ENCODE data around the gene B4GALNT2. TPM values are rescaled to one million over a fixed set of nuclear protein-coding genes. Genes with fewer than 3 reads are reported as not detected.

B4GALNT2 gene
- under 0.01 TPM in 1 of 2 replicates, not detected in the other for total RNA-seq

GRCh38 chr17:49132699-49133364 lies at the start of gene B4GALNT2:
Gene B4GALNT2 (plus strand): TSS chr17:49132769. CDS start chr17:49132793, 24 bp downstream.

GRCh38 chr17:49210158-49211029 lies 77.8 kb downstream of the B4GALNT2 start, which contains the start of the genes ABI3 and GNGT2:
Gene ABI3 (plus strand): TSS chr17:49210707. CDS start chr17:49210725, 18 bp downstream.
Gene GNGT2 (minus strand): TSS chr17:49210574. CDS start chr17:49207422, 3,152 bp downstream.

Other genes with a start within 250 kb of the B4GALNT2 start
- 14.3 and 31.2 TPM in 2 replicates for gene ATP5MC1, start 240.0 kb upstream of the B4GALNT2 start, total RNA-seq
- gene UBE2Z, start 224.4 kb upstream of the B4GALNT2 start, total RNA-seq, result 45.4 and 50.4 TPM in 2 replicates
- 103 and 135 TPM in 2 replicates for gene SNF8, start 187.9 kb upstream of the B4GALNT2 start, total RNA-seq
- not detected in 2 replicates for gene GIP, start 164.2 kb upstream of the B4GALNT2 start, total RNA-seq
- 2.1 and 2.5 TPM in 2 replicates for gene IGF2BP1, start 135.4 kb upstream of the B4GALNT2 start, total RNA-seq
- gene GNGT2, start 77.8 kb downstream of the B4GALNT2 start, total RNA-seq, result not detected in 2 replicates
- not detected in 2 replicates for gene ABI3, start 77.9 kb downstream of the B4GALNT2 start, total RNA-seq
- not detected in 2 replicates for gene PHOSPHO1, start 98.0 kb downstream of the B4GALNT2 start, total RNA-seq
- gene ZNF652, start 229.5 kb downstream of the B4GALNT2 start, total RNA-seq, result 4.9 and 8.9 TPM in 2 replicates

Data from bronchial smooth muscle cell (primary cell).